Suppressor macrophage (primary cell): Measurements from ENCODE around the gene ANKRD1.
A peak's percentile ranks its signal among the peaks of the same experiment; 100 is the strongest.
"Not testable (repeated sequence)": the region's sequence is repeated elsewhere in the genome, so short reads cannot be mapped to it uniquely, and the experiment has no call there.

Experiments
- DNase-seq, 4 experiments: peaks; one replicate each; pipeline ENCODE4 v3.0.0-alpha.2; 2020 to 2022

ANKRD1 gene

DNA sequence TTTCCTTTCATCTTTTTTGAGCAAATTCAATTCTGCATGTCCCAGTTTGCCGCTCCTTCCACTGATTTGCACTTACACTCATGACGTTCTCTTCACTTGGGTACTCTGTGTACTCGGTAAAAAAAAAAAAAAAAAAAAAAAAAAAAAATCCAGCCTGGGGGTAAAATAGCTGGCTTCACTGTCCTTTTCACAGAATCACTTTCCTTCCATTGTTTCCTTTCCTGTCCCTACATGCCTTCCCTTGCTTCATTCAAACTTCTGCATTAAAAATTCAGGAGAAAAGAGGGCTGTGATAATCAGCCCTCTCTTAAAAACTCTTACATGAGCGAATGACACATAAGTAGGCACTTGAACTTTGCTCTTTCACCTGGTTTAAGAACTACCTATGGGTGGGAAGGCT lies 8.7 kb downstream of the ANKRD1 start:
- DNase-seq: no peak

DNA sequence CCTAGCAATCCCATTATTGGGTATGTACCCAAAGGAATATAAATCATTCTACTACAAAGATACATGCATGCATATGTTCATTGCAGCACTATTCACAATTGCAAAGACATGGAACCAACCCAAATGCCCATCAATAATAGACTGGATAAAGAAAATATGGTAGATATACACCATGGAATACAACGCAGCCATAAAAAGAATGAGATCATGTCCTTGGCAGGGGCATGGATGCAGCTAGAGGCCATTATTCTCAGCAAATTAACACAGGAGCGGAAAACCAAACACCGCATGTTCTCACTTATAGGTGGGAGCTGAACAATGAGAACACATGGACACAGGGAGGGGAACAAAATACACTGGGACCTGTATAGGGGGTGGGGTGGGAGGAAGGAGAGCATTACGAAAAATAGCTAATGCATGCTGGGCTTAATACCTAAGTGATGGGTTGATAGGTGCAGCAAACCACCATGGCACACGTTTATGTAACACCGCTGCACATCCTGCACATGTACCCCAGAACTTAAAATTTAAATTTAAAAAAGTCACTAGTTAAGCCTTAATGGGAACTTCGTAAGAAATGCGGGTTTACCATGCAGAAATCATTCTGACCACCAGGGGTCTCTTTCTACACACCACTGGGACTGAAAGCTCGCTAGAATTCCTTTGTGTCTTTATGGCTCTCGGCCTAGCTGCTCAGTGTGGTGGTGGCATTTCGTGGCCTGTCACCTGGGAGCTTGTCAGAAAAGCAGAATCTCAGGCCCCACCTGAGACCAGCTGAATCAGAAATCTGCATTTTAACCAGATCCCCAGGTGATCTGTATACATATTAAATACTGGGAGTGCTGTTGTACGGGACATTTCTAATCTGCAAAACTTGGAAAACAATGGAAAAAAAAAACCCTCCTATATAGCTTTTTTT lies 9.5 kb downstream of the ANKRD1 start:
- DNase-seq: peak; percentile 74 to 85 (median 81)

- DNase-seq: no peak
These were observed 14.3 kb downstream of the ANKRD1 start for GRCh38 chr10:90906596-90906995.

DNA sequence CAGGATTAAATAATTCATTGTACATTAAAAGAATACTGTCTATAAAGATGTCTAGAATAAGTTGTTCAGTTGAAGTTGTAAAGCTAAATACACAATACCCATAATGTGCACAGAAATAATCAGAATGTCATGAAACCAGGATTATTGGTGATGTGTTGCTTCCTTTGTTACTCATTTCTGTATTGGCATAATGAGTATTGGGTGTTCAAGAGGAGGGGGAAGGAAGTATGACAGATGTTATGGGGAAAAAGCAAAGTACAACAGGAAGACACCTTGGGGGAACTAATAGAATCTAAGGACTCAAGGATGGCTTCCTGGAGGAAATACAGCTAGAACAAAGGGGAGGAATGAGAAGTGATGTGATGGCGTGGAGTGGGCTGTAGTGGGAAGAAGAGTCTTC lies 15.0 kb downstream of the ANKRD1 start:
- DNase-seq: no peak

DNA sequence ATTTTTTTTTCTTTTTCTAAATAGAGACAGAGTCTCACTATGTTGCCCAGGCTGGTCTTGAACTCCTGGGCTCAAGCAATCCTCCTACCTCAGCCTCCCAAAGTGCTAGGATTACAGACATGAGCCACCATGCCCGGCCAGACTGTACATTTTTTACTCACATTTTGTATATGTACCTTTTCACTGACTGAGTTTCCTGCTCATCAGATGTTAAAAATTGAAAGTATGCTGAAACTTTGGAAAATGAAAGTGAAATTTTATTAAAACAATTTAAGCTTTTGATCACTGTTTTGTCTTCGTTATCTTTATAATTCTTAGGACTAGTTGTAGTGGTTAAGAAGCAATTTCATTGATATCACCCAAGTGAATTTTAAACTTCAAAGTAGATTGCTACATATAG lies 24.0 kb downstream of the ANKRD1 start:
- not testable (repeated sequence) for DNase-seq

DNA sequence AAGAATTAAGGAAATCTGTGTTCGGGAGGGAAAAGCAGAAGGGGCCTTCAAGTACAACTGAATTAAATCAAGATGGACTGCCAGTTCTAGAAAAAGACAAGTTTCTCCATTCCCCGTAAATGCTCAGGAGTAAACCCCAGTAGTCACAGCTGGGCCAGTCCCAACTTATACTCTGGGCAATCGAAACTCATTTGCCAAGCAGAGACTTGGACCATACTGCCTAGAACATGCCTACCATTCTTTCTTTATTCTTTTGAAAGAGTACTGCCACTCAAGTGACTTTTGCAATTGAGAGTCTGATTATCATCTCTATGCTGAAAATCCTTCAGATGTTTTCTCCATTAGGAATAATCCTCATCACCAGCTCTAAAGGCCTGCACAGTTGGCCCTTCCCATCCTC lies 27.7 kb downstream of the ANKRD1 start:
- no peak for DNase-seq

DNA sequence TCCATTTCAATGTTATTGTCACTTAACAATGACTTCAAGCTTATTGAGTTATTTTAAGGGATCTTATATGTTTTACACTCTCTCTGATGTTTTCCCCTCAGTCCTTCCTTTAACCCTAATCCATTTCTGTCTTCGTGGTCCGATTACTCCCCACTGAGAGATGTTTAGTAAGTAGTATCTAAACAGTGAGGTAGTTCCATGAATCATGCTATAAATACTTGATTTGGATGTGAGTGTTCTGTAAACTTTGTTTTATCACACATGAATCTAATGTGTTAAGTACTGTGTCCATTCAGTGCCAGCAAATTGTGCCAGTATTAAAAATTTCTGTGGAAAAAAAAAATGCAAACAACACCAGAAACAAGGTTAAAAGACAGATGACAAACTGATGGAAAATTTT lies 30.5 kb downstream of the ANKRD1 start:
- no peak for DNase-seq

DNA sequence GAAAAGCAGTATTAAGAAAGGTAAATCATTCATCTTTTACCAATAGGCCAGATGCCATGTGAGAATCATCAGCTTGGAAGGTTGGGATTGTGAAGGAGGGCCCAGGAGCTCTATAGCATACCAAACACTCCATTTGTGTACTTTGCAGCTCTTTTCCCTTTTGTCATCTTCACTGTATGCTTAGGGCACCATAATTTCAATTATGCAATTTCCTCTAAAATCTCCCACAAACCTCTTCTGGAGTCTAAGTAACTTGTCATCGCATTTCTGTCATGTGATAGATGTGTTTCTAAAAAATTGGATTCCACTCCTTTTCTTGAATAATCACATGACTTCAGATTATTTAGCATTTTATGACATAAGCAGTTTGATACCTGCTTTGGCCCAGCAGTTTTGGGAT lies 31.3 kb downstream of the ANKRD1 start:
- DNase-seq: peak in 2 of 4 experiments; percentile 25 to 39

GRCh38 chr10:90888387-90888786 lies 32.5 kb downstream of the ANKRD1 start:
- no peak for DNase-seq

- no peak for DNase-seq
These were observed 33.3 kb downstream of the ANKRD1 start for GRCh38 chr10:90887555-90887954.

DNA sequence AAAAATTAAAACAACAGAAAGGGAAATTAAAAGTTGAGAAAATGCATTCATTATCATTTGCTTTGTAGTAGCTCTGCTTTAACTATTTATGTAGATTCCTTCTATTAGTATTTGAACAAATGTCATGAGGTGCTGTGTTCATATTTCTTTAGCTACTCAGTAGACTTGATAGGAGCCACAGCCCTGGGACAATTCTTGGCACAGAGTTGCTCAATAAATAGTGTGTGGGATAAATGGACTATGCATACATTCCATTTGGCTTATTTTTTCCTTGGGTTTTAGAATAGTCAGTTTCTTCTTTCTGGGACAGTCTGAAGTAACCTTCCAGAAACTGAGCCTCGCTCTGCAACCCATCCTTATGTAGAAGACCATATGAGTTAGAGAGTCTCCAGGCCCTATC lies 35.7 kb downstream of the ANKRD1 start:
- no peak for DNase-seq

- no peak for DNase-seq
These were observed 36.5 kb downstream of the ANKRD1 start for GRCh38 chr10:90884431-90884830.

- DNase-seq: peak in 3 of 4 experiments; percentile 3 to 62 (median 55)
These were observed 40.7 kb downstream of the ANKRD1 start for GRCh38 chr10:90880059-90880719.

DNA sequence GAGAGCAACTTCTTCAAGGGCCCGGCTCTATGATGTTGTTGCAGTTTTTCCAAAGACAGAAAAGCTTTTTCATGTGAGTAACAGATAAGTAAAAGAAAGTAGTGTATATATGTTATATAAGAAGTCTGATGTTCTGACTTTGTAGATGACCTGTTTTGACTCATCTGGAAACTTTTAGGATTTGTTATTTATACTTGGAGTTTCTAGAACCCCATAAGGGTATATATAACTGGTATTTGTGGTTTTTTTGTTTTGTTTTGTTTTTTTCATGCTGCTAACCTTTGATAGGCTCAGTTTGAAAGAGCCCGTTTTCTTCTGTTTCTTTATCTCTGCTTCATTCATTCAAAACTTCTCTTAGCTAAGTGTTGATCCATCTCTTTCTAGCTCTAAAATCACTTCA lies 41.8 kb downstream of the ANKRD1 start:
- DNase-seq: no peak

DNA sequence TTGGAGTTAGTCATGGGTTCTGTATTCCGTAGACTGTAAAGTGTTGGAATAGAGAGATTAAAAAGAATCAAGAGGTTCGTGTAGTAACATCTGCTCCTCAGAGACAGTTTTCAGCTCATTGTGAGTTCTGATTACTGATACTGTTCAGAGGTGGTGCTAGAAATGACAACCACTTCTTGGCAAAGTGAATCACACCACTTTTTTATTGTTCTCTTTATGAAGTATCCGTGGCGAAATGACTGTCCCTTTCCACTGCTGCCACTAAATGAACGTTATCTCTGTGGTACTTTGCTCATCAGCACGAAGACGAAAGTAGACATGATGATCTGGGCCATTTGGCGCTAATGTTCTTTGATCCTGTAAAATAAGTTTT lies 48.3 kb downstream of the ANKRD1 start:
- DNase-seq: no peak

DNA sequence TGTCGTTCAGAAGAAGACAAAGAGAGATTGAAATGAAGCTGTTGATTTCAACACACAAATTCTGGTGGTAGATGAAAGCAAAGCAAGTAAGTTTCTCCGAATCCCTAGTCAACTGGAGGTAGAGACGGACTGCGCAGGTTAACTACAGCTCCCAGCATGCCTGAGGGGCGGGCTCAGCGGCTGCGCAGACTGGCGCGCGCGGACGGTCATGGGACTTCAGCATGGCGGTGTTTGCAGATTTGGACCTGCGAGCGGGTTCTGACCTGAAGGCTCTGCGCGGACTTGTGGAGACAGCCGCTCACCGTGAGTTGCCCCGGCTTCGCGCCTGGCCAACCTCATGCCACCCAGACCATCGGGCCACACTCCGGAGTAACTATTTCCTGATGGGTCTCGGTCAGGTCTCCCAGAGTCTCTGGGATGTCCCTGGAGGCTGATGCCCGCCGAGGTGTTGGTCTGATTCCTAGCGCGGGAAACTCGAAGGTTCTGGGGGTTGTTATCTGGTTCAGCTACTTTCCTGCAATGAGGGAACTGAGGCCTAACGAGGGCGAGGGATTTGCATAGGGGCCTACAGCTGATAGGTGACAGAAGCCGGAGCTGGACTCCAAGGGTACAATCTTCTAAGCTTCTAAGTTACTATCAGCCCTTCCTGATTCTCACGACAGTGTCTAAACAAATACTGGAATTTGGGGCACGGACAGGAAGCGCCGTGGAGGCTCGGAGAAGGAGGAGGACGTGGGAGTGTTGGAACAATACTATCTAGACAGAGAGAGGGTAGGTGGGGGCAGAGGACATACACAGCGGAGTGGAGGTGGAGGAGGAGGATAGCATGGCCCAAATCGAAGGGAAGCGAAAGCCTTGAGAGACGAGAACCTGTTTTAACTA lies 48.9 kb downstream of the ANKRD1 start, which contains the start of gene RPP30:
Gene RPP30 (plus strand): TSS at position 209 of the 882 bp plus-strand sequence. CDS start 13 bp downstream, at position 222.
- peak; percentile 82 to 91 (median 86) for DNase-seq

GRCh38 chr10:90871279-90871765 lies 49.6 kb downstream of the ANKRD1 start:
- peak; percentile 52 to 74 (median 68) for DNase-seq

DNA sequence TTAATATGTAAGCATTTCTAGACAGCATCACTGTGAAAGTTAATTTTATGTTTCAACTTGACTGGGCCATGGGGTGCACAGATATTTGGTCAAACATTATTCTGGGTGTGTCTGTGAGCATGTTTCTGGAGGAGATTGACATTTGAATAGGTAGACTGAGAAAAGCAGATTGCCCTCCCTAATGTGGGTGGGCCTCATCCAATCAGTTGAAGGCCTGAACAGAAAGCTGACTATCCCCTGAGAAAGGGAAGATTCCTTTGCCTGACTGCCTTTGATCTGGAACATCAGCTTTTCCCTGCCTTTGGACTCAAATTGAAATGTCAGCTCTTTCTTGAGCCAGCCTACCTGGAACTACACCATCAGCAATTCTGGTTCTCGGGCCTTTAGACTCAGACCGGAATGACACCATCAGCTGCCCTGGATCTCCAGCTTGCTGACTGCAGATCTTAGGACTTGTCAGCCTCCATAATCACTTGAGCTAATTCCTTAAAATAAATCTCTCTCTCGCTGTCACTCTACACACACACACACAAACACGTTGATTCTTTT lies 54.8 kb downstream of the ANKRD1 start:
- no peak for DNase-seq

DNA sequence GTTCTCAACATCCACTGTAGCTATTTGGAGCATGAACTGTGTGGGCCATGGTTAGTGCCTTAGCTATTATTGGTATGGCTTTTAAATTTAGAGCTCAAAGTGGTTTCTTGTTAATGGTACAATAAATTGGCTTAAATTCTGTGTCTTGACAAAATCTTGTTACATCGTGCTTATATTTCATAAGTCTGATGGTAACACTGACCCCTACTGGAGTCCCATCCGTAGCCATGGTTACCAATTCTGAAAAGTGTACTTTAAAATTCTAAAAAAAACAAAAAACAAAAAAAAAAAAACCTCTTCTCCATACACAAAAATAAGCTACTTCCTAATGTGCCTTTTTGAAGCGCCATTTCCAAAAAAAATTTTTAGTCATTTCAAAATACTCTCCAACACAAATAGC lies 55.5 kb downstream of the ANKRD1 start:
- peak in 3 of 4 experiments; percentile 18 to 54 (median 34) for DNase-seq

DNA sequence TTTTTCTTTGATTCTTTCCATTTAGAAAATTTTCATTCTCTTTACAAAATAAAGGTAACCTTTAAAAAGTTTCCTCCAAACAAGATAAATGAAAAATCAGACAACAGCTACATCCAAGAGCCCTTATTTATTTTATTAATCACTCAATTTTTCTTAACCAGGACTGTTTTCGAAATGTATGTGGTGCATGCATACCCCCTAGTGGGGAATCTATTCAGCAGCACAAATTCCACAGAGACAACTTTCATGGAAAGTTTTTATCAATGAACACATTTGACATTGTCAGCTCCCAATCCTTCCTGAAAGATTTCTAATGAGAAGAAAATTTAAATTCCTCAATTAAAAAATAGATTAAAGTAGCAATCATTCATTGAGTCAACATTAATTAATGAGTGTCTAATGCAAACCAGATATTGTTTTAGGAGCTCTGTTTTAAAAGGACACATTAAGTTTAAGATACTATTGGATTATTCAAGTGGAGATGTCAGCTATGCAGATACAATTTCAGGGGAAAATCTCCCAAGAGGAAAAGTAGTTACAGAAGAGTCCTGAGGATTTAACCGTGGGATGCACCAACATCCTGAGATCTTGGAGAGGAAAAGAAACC lies 57.9 kb downstream of the ANKRD1 start:
- DNase-seq: peak; percentile 39 to 67 (median 48)
